NCI-H345 treated with DMSO at 0.1 percent for 48 hours (cell line): Measurements from ENCODE around the gene MSI2.

ENCODE experiments used
- DNase-seq: peaks from one replicate; lab custom pipeline; 2025; ENCODE audit not compliant: unreplicated experiment; lab: John Stamatoyannopoulos, UW

MSI2 gene

GRCh38 chr17:57533684-57534305 is 277.5 kb downstream of the MSI2 start:
- no peak for DNase-seq

- no peak for DNase-seq
Measured at GRCh38 chr17:57534863-57535248, 278.5 kb downstream of the MSI2 start.

DNA sequence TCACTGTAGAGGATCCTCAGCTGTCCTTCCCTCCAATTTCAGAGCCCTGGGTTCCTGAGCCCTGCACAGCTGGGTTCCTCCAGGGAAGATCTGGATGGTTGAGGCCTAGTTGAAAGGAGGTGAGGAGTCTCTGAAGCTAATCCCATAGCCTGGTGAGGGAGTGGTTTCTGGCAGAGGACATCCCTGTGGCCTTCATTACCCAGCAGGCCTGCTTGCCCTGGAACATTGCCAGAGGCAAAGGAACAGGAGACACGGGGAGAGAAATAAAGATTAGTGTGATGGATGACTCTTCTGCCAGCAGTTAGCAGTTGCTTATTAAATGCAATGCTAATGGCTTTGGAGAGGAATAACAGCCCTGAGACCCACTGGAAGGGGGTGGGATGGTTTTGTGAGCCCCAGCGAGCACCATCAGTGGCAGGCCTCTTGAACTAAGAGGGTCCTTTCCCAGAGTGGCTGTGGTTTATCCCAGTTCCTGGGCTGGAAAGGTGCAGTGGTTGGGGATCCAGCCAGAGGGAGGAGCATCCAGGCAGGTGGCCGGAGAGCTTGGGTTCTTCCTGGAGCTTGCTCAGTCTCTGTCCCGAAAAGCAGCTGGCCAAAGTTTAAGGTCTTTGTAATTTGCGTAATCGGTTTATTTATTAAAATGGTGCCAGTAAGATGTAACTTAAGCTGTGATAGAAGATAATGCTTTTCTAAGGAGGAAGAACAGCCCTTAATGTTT is 279.1 kb downstream of the MSI2 start:
- DNase-seq = peak; percentile 21

GRCh38 chr17:57536289-57536688 is 280.0 kb downstream of the MSI2 start:
- DNase-seq = no peak

- no peak for DNase-seq
Measured at GRCh38 chr17:57536789-57537523, 280.6 kb downstream of the MSI2 start.

GRCh38 chr17:57537524-57538410 is 281.4 kb downstream of the MSI2 start:
- DNase-seq = no peak

DNA sequence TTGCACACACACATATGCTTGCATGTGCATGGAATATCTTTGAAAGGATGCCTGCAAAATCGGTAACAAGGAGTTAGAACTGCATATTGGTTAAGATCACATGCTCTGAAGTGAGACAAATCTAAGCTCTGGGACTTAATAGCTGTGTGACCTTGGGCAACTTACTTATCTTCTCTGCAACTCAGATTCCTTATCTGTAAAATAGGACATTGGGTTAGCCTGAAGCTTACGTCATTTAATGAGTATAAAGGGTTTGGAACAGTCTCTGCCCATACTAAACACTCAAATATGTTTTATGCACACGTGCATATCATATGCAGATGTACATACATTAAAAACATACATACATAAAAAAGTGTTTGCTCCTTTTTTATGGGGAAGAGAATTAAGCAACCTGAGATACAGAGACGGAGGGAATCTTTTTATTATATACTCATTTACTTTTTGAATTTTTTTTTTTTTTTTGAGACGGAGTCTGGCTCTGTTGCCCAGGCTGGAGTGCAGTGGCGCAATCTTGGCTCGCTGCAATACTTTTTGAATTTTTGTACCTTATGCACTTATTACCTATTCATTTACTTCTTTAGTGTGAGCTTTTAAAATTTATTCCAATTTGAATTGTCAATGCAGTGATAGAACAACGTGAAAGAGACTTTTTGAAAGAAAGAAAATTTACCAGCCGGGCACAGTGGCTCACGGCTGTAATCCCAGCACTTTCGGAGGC is 282.6 kb downstream of the MSI2 start:
- no peak for DNase-seq

DNA sequence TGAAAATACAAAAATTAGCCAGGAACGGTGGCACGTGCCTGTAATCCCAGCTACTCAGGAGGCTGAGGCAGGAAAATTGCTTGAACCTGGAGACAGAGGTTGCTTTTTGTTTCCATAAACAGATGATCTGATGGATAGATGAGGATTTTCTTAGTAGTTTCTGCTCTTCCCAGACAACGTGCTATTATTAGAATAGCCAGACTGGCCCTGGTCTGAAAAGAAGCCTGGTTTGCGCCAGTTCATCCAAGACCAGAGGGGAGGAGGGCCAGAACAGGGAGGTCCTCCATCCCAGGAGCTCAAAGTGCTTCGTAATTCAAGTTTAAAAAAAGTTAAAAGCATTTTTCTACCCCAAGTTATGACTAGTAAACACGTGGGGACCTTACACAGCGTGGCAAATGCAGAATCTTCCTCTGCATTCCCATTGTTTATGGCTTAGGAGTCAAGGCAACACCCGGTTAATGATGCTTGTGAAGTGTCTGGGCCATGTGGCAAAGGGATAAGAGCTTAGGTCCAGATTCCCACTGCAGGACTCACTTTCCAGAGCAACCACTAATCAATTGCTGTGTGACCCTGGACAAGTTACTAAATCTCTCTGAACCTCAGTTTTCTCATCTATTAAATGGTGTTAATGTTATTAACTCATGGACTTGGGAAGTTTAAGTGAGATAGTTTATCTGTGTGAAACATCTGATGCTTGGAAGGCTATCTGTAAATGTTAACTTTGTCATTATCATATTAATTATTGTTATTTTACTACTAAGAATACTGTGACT is 283.4 kb downstream of the MSI2 start:
- DNase-seq = no peak

DNA sequence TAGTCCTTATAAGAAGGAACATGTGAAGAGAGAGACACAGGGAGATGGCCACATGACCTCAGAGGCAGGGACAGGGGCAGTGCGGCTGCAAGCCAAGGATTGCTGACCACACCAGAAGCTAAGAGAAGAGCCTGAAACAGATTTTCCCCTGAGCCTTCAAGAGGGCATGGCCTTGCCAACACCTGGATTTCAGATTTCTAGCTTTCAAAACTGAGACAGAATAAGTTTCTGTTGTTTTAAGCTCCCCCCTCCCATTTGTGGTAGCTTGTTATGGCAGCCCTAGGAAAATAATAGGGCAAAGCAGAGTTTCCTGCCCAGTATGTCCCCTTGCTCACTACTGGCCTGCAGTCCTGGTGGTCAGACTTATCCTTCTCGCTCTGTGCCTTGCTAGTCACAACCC is 284.3 kb downstream of the MSI2 start:
- no peak for DNase-seq

- no peak for DNase-seq
Measured at GRCh38 chr17:57541049-57541448, 284.7 kb downstream of the MSI2 start.

DNA sequence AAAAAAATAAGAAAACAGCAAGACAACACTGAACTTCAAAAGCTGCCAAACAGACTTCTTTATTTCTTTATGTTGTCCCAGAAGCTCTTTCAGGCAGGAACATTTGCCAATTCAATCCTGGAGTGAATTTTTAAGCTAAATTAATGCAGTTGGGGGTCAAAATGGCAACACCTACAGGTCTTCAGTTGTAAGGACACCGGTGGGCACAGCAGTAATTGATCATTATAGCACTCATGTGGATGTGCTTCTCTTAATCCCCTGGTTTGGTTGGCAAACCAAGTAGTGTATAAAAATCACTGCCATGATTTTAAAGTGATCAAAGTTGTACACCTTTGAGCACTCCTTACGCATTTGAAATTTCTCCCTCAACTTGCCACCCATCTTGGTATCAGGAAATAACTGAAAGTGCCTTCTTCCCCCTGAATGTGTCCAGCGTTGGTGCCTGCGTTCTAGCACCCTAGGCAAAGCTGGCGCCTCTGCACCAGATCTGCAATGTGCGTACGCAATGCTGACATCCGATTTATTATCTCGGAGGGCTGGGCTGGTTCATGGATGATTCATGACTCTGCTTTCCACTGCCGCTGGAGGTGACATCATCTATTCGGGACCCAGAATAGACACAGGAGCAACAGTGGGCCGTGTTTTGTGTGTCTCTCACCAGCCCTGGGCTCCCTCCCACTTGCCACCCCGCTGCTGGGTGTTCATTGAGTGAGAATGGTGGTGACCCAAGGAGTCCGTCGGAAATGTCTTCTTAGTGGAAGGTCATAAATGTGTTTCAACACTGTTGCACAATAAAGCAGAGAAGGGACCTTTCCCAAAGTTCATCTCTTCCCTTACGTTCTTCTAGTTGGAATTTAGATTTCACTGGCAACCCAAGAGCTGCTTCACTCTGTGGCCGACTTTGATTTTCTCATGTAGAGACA is 285.4 kb downstream of the MSI2 start:
- no peak for DNase-seq

DNA sequence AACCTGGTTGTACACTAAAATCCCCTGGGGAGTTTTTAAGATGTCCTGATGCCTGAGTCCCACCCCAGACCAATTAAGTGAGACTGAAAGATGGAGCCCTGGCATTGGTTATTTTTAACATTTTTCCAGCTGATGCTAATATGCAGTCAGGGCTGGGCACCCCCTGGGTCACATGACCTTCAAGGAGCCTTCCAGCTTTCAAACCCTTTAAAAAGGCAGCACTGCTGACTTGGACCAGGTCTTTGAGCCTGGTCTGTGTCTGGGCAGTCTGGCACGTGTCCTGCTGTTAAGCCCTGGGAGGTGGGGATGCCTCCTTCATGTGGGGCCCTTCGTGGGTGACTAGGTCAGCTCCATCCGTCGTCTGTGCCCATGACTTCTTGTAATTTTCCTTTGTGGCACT is 286.2 kb downstream of the MSI2 start:
- DNase-seq = no peak

- no peak for DNase-seq
Measured at GRCh38 chr17:57543230-57543629, 286.9 kb downstream of the MSI2 start.

GRCh38 chr17:57544401-57544800 is 288.1 kb downstream of the MSI2 start:
- no peak for DNase-seq

DNA sequence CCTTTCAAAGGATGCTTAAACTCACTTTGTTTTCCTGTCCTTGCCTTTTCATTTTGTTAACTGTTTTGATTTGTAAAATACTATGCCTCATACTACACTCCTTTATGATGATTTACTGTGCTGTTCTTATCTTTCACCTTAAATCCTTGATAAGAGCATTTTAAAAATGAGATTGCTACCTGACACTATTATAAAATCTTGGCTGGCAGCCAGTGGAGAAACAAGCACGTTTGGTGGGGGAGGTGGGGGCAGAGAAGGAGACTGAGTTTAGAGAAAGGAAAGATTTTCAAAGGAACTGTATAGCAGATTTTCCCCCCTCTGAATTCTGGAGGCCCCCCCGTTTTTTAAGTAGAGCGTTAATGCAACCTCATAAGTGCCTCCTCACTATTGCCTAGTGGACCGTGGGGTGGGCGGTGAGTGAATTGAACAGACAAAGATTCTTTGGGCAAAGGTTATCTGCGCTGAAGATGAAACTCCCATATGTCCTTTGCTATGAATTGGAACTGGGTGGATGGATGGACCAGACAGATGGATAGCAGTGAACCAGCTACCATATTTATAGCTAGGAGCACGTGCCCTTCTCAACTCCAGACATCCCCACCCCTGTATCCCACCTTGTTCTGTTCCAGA is 288.6 kb downstream of the MSI2 start:
- peak; percentile 16 for DNase-seq

- no peak for DNase-seq
Measured at GRCh38 chr17:57545731-57546342, 289.5 kb downstream of the MSI2 start.

DNA sequence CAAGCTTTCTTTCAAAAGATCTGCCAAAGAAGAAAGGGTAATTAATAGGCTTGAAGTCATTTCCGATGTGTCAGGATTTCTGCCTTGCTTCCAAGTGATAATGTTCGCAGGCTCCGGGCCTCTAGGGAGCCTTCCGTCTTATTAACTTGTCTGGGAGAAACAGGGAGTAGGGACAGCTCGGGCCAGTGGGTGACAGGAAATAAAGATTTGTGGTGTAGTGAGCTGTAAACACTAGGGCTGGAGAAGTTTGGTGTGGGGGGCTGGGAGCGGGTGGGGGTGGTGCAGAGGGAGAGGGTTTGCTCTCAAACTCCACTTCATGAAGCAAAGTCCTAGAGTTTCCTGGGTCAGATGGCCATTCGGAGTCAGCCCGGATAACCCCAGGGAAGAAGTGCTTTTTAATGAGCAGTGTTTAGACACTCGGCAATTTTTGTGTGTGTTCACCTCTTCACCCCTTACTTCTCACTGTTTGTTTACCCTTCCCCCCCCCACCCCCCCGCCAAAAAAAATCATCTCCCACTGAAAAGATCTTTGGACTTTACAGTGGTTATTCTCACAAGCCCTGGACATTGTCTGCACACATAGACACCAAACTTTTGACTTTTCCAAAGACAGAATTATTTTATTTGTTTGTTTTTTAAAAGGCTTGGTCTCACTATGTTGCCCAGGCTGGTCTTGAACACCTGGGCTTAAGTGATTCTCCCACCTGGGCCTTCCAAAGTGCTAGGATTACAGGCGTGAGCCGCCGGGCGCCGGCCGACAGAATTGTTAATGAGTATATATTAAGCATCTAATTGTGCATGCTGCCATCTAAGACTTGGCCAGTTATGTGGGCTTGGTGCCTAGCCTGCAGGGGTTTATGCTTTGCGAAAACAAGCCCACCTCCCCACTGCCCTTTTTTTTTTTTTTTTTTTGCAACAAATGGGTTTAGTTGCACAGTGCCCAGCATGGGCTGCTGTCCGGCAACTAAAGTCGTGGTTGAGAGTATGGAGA is 292.4 kb downstream of the MSI2 start:
- no peak for DNase-seq
